Stimulated activated memory B cell treated with anti-CD40 and anti-IgM and Interleukin-4, amounts not matched to agents 10 μg/mL and 1 μg/mL and 100 μg/mL, for 72 hours (primary cell): ENCODE data around the gene TSPAN9.
A peak's percentile ranks its signal among the peaks of the same experiment; 100 is the strongest.

Source experiments
- ATAC-seq: fragments of 150-1000 bp; cut with Tn5 transposase; 2 replicates; pipeline ENCODE4 v1.10.0; 2021
- H3K27ac Mint-ChIP-seq: one replicate; pipeline ENCODE4 v1.8.0; 2022; ENCODE audit warnings: mild to moderate bottlenecking, mixed read lengths
- H3K27me3 Mint-ChIP-seq: one replicate; pipeline ENCODE4 v1.8.0; 2022; ENCODE audit warnings: mixed read lengths
- H3K36me3 Mint-ChIP-seq: one replicate; pipeline ENCODE4 v1.8.0; 2022; ENCODE audit warnings: mixed read lengths
- H3K4me1 Mint-ChIP-seq: one replicate; pipeline ENCODE4 v1.8.0; 2022; ENCODE audit warnings: mixed read lengths
- H3K4me3 Mint-ChIP-seq: one replicate; pipeline ENCODE4 v1.8.0; 2022; ENCODE audit warnings: mild to moderate bottlenecking, moderate library complexity, mixed read lengths
- H3K9me3 Mint-ChIP-seq: one replicate; pipeline ENCODE4 v1.8.0; 2022; ENCODE audit warnings: mixed read lengths

Gene TSPAN9

GRCh38 chr12:3116106-3116844, 39.1 kb downstream of the TSPAN9 start:
- Mint-ChIP-seq H3K27ac (no peak overlapping the region), H3K4me1 (no peaks in the 10 kb centered on the region), H3K27me3 (peaks cover 56% of the 10 kb centered on the region), H3K4me3 (no peak overlapping the region), H3K36me3 (no peaks in the 10 kb centered on the region), H3K9me3 (no peaks in the 10 kb centered on the region)
- no peak for ATAC-seq

- Mint-ChIP-seq H3K4me3 (no peak overlapping the region), H3K27me3 (peaks cover 56% of the 10 kb centered on the region), H3K9me3 (no peaks in the 10 kb centered on the region), H3K36me3 (no peaks in the 10 kb centered on the region), H3K27ac (no peak overlapping the region), H3K4me1 (no peaks in the 10 kb centered on the region)
- no peak for ATAC-seq
Measured at GRCh38 chr12:3117144-3117581, 40.0 kb downstream of the TSPAN9 start.

- no peak overlapping the region for H3K4me3 Mint-ChIP-seq
- H3K27ac Mint-ChIP-seq, result no peak overlapping the region
- H3K27me3 Mint-ChIP-seq, result peaks cover 56% of the 10 kb centered on the region
- no peak for ATAC-seq
- no peaks in the 10 kb centered on the region for H3K4me1 Mint-ChIP-seq
- H3K9me3 Mint-ChIP-seq, result no peaks in the 10 kb centered on the region
- no peaks in the 10 kb centered on the region for H3K36me3 Mint-ChIP-seq
Measured at GRCh38 chr12:3117591-3118015, 40.4 kb downstream of the TSPAN9 start.

- ATAC-seq, result no peak
- Mint-ChIP-seq H3K27me3 (peaks cover 59% of the 10 kb centered on the region), H3K36me3 (no peaks in the 10 kb centered on the region), H3K4me1 (no peaks in the 10 kb centered on the region), H3K27ac (no peak overlapping the region), H3K9me3 (no peaks in the 10 kb centered on the region), H3K4me3 (no peak overlapping the region)
Measured at GRCh38 chr12:3119192-3119755, 42.1 kb downstream of the TSPAN9 start.

- no peaks in the 10 kb centered on the region for H3K4me1 Mint-ChIP-seq
- ATAC-seq, result peak; percentile 9
Measured at GRCh38 chr12:3119756-3120601, 42.8 kb downstream of the TSPAN9 start.

GRCh38 chr12:3120701-3121100, 43.5 kb downstream of the TSPAN9 start:
- H3K4me3 Mint-ChIP-seq, result no peak overlapping the region

More at GRCh38 chr12:3119756-3120601, 42.8 kb downstream of the TSPAN9 start:
- no peak overlapping the region for H3K27ac Mint-ChIP-seq
- peaks cover 59% of the 10 kb centered on the region for H3K27me3 Mint-ChIP-seq
- no peaks in the 10 kb centered on the region for H3K36me3 Mint-ChIP-seq
- H3K4me3 Mint-ChIP-seq, result no peak overlapping the region
- H3K9me3 Mint-ChIP-seq, result no peaks in the 10 kb centered on the region

GRCh38 chr12:3122841-3123678, 45.9 kb downstream of the TSPAN9 start:
- Mint-ChIP-seq H3K4me1 (no peaks in the 10 kb centered on the region), H3K27ac (no peak overlapping the region), H3K27me3 (peaks cover 42% of the 10 kb centered on the region), H3K4me3 (no peak overlapping the region), H3K9me3 (no peaks in the 10 kb centered on the region), H3K36me3 (no peaks in the 10 kb centered on the region)
- no peak for ATAC-seq

More at GRCh38 chr12:3120701-3121100, 43.5 kb downstream of the TSPAN9 start:
- Mint-ChIP-seq H3K27ac (no peak overlapping the region), H3K27me3 (peaks cover 59% of the 10 kb centered on the region), H3K36me3 (no peaks in the 10 kb centered on the region), H3K9me3 (no peaks in the 10 kb centered on the region), H3K4me1 (no peaks in the 10 kb centered on the region)
- no peak for ATAC-seq

GRCh38 chr12:3123729-3124128, 46.5 kb downstream of the TSPAN9 start:
- ATAC-seq, result no peak
- Mint-ChIP-seq H3K27ac (no peak overlapping the region), H3K4me1 (no peaks in the 10 kb centered on the region), H3K9me3 (no peaks in the 10 kb centered on the region), H3K36me3 (no peaks in the 10 kb centered on the region), H3K27me3 (peaks cover 40% of the 10 kb centered on the region), H3K4me3 (no peak overlapping the region)

- Mint-ChIP-seq H3K4me1 (peaks cover 4% of the 10 kb centered on the region), H3K27me3 (peaks cover 40% of the 10 kb centered on the region), H3K4me3 (no peak overlapping the region)
Measured at GRCh38 chr12:3124917-3125316, 47.7 kb downstream of the TSPAN9 start.

GRCh38 chr12:3125674-3126073, 48.5 kb downstream of the TSPAN9 start:
- ATAC-seq, result no peak
- H3K9me3 Mint-ChIP-seq, result peaks cover 5% of the 10 kb centered on the region
- no peak overlapping the region for H3K27ac Mint-ChIP-seq
- H3K4me3 Mint-ChIP-seq, result no peak overlapping the region
- peaks cover 11% of the 10 kb centered on the region for H3K4me1 Mint-ChIP-seq
- peaks cover 40% of the 10 kb centered on the region for H3K27me3 Mint-ChIP-seq
- no peaks in the 10 kb centered on the region for H3K36me3 Mint-ChIP-seq

More at GRCh38 chr12:3124917-3125316, 47.7 kb downstream of the TSPAN9 start:
- no peak overlapping the region for H3K27ac Mint-ChIP-seq
- H3K9me3 Mint-ChIP-seq, result peaks cover 5% of the 10 kb centered on the region
- ATAC-seq, result no peak
- no peaks in the 10 kb centered on the region for H3K36me3 Mint-ChIP-seq

GRCh38 chr12:3127832-3128231, 50.7 kb downstream of the TSPAN9 start:
- ATAC-seq, result no peak

GRCh38 chr12:3128498-3129293, 51.5 kb downstream of the TSPAN9 start:
- ATAC-seq, result no peak
- Mint-ChIP-seq H3K27me3 (peaks cover 56% of the 10 kb centered on the region), H3K9me3 (peaks cover 5% of the 10 kb centered on the region), H3K36me3 (no peaks in the 10 kb centered on the region), H3K27ac (no peak overlapping the region), H3K4me3 (no peak overlapping the region), H3K4me1 (peaks cover 15% of the 10 kb centered on the region)

More at GRCh38 chr12:3127832-3128231, 50.7 kb downstream of the TSPAN9 start:
- H3K9me3 Mint-ChIP-seq, result peaks cover 5% of the 10 kb centered on the region
- H3K27ac Mint-ChIP-seq, result no peak overlapping the region
- H3K36me3 Mint-ChIP-seq, result no peaks in the 10 kb centered on the region
- no peak overlapping the region for H3K4me3 Mint-ChIP-seq
- peaks cover 58% of the 10 kb centered on the region for H3K27me3 Mint-ChIP-seq
- H3K4me1 Mint-ChIP-seq, result peaks cover 15% of the 10 kb centered on the region

GRCh38 chr12:3129301-3130056, 52.3 kb downstream of the TSPAN9 start:
- Mint-ChIP-seq H3K36me3 (no peaks in the 10 kb centered on the region), H3K9me3 (peaks cover 5% of the 10 kb centered on the region), H3K4me1 (peaks cover 15% of the 10 kb centered on the region), H3K27me3 (peaks cover 60% of the 10 kb centered on the region), H3K27ac (no peak overlapping the region), H3K4me3 (no peak overlapping the region)
- no peak for ATAC-seq
